AG09309 (cell line): ENCODE data around the gene RNASET2.

Experiments
- DNase-seq: peaks from one replicate; pipeline ENCODE4 v3.0.0-alpha.2; 2010; ENCODE audit warnings: low read depth
- H3K4me3 ChIP-seq: 2 replicates; pipeline ENCODE4 v1.5.1; 2011; ENCODE audit warnings: mild to moderate bottlenecking, low read depth, low read length, moderate library complexity; ENCODE audit not compliant: control insufficient read depth
- CTCF ChIP-seq: IDR thresholded peaks from 2 replicates; pipeline ENCODE4 v1.5.1; 2011; ENCODE audit warnings: mild to moderate bottlenecking, low read depth, low read length, inconsistent platforms; ENCODE audit not compliant: insufficient read depth, control insufficient read depth; ENCODE audit errors: missing control alignments

Gene RNASET2

GRCh38 chr6:166970776-166971175 lies 14.4 kb upstream of the RNASET2 start:
- TF ChIP-seq CTCF: no peak
- H3K4me3 ChIP-seq: no peak overlapping the region
- no peak for DNase-seq

- no peak for DNase-seq
- no peak overlapping the region for H3K4me3 ChIP-seq
- no peak for TF ChIP-seq CTCF
These were observed 13.7 kb upstream of the RNASET2 start for GRCh38 chr6:166970091-166970490.

GRCh38 chr6:166969390-166970002 lies 13.1 kb upstream of the RNASET2 start:
- no peak for DNase-seq
- no peak overlapping the region for H3K4me3 ChIP-seq
- TF ChIP-seq CTCF: no peak

GRCh38 chr6:166966268-166966667 lies 9.9 kb upstream of the RNASET2 start:
- no peak for DNase-seq
- H3K4me3 ChIP-seq: no peak overlapping the region
- no peak for TF ChIP-seq CTCF

- H3K4me3 ChIP-seq: no peak overlapping the region
- no peak for TF ChIP-seq CTCF
- DNase-seq: no peak
These were observed 4.2 kb upstream of the RNASET2 start for GRCh38 chr6:166960609-166960978.

DNA sequence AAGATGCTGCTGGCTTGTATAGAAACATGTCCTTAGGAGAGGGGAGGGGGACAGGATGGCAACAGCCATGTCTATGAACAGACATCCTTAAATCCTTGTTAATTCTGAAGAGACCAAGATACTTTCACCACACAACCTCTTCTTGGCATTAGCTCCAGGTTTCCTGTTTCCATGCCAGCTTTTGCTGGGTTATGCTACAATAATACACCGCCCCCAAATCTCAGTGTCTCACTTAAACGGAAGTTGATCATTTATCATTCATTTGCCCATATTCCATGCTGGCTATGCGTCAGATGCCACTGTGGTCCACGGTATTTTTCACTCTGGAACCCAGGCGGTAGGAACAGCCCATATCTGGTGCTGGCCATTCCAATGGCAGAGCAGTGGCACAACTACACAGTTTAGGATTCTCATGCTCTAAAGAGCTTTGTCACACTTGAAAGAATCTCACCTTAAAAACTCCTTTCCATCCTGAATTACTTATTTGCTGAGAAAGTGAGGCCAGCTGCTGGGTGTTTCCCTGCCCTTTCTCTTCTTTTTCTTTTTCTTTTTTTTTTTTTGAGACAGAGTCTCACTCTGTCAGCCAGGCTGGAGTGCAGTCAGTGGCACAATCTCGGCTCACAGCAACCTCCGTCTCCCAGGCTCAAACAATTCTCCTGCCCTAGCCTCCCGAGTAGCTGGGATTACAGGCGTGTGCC lies 3.7 kb upstream of the RNASET2 start:
- no peak for DNase-seq
- H3K4me3 ChIP-seq: no peak overlapping the region
- no peak for TF ChIP-seq CTCF
